ENCODE data around the gene PDIA4. TPM values are rescaled to one million over a fixed set of nuclear protein-coding genes. Genes with fewer than 3 reads are reported as not detected.

PDIA4 gene
- total and polyA plus RNA-seq, 7 donors: 9.8 to 29.2 (median 14.5) TPM

DNA sequence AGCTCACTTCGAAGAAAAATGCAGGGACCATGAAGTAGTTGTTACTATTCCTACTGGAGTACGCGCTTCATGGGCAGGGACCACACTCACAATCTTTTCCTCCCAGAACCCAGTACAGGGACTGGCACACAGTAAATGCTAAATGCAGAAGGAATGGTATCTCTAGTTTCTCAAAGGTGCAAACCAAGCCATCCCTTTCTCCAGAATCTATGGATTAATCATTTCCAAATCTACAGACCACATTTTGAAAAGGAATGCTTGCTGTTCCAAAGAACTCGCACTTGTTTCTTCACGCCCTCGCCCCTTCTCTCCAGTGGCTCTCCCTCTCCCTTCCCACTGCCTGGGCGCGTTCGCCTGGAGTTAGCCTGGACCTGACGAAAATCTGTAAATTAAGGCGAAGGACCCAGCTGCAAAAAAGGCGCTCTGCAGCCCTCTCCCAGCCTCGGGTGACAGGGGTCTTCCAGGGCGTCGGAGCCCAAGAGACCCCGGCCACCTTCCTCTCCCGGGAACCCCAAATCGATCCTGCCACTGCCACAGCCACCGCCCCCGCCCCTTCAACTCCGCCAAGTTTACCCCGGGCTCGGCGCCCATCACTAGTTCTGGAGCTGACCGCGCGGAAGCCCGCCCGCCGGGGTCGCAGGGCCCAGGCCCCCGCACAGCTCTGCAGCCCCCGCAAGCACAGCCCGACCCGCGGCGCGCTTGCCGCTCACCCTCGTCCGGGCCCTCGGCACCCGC lies 527 bp downstream of the PDIA4 start:
- WGBS, 3 donors: 1 to 2% (median 1%) methylated on average over 41 to 43 of the region's 43 CpGs
- peaks cover 0 to 3% of the 10 kb centered on the region in 2 donors for H3K36me3 ChIP-seq (ENCODE audit: insufficient read depth in 1 of 2, low read depth in 1 of 2)
- intact Hi-C loops (cut with DNase I): loop anchor here in 1 of 2 donors (5.0 to 10.0 kb wide), 2 partner anchors 145 to 257 kb away; partner anchors contain the start of gene EZH2
- DNase-seq (no peak), ATAC-seq (no peak)
- peak overlapping the region; percentile 81 for H3K4me3 ChIP-seq
- H3K4me1 ChIP-seq: peaks cover 11% of the 10 kb centered on the region
- no peaks in the 10 kb centered on the region for H3K9me3 ChIP-seq
- peak overlapping the region; percentile 92 for H3K27ac ChIP-seq
- H3K27me3 ChIP-seq (ENCODE audit: insufficient read depth in 3 of 3, low read length in 2 of 3): no peaks in the 10 kb centered on the region
- TF ChIP-seq, protein P1, sequence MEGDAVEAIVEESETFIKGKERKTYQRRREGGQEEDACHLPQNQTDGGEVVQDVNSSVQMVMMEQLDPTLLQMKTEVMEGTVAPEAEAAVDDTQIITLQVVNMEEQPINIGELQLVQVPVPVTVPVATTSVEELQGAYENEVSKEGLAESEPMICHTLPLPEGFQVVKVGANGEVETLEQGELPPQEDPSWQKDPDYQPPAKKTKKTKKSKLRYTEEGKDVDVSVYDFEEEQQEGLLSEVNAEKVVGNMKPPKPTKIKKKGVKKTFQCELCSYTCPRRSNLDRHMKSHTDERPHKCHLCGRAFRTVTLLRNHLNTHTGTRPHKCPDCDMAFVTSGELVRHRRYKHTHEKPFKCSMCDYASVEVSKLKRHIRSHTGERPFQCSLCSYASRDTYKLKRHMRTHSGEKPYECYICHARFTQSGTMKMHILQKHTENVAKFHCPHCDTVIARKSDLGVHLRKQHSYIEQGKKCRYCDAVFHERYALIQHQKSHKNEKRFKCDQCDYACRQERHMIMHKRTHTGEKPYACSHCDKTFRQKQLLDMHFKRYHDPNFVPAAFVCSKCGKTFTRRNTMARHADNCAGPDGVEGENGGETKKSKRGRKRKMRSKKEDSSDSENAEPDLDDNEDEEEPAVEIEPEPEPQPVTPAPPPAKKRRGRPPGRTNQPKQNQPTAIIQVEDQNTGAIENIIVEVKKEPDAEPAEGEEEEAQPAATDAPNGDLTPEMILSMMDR (IDR thresholded peaks at IDR 0.05): no peak

DNA sequence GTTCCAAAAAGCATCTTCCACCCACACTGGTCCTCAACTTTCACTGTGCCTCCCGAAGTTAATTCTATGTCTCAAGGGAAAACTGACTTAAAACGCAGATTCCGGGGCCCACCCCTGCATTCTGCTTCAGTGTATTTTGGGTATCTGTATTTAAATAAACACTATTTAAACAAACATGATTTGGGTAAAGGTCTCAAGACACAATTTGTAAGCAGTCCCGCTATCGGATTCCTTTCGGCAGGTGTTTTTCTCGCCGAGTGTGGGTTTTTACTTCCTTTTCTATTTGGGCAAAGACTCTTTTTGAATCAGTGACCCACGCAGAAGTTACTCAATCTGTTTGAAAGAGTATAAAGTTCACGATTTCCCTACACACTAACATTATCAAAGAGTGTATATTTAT lies 1.2 kb downstream of the PDIA4 start:
- Histone ChIP-seq H3K9me3 (no peaks in the 10 kb centered on the region), H3K36me3 (ENCODE audit: insufficient read depth in 1 of 2, low read depth in 1 of 2) (peaks cover 0 to 3% of the 10 kb centered on the region in 2 donors), H3K4me3 (peak overlapping the region; percentile 81), H3K27me3 (ENCODE audit: insufficient read depth in 3 of 3, low read length in 2 of 3) (no peaks in the 10 kb centered on the region), H3K27ac (peak overlapping the region; percentile 92), H3K4me1 (peaks cover 11% of the 10 kb centered on the region)
- ATAC-seq: no peak
- DNase-seq: no peak
- TF ChIP-seq, protein P1 (IDR thresholded peaks at IDR 0.05): no peak
- WGBS, 3 donors: 28 to 44% (median 37%) methylated on average over 10 of the region's 10 CpGs
- intact Hi-C loops (cut with DNase I): loop anchor here in 1 of 2 donors (5.0 to 10.0 kb wide), 2 partner anchors 145 to 258 kb away; partner anchors contain the start of gene EZH2

DNA sequence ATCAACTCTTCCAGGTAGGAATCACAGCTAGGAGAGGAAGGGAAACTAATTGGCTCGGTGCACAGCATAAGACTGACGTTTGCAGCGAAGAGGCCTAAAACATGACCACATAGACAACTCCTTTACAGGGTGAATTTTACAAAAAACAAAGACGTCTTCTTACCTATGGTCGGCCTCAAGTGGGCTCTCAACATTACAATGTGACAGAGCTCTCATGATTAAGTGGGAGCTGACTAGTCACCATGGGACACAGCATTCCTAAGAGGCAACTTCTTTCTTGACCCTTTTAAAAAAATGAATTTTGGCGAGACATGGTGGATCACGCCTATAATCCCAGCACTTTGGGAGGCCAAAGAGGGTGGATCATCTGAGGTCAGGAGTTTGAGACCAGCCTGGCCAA lies 4.6 kb downstream of the PDIA4 start:
- Histone ChIP-seq H3K27ac (no peak overlapping the region), H3K4me1 (peaks cover 11% of the 10 kb centered on the region), H3K9me3 (no peaks in the 10 kb centered on the region), H3K36me3 (ENCODE audit: insufficient read depth in 1 of 2, low read depth in 1 of 2) (peaks cover 7 to 17% of the 10 kb centered on the region in 2 donors), H3K4me3 (no peak overlapping the region), H3K27me3 (ENCODE audit: insufficient read depth in 3 of 3, low read length in 2 of 3) (no peaks in the 10 kb centered on the region)
- TF ChIP-seq, protein P1 (IDR thresholded peaks at IDR 0.05): no peak
- ATAC-seq: no peak
- no peak for DNase-seq
- intact Hi-C loops (cut with DNase I): loop anchor here in 1 of 2 donors (10.0 kb wide), 1 partner anchor 261 kb away; no protein-coding TSS in a partner anchor
- WGBS, 3 donors: 71 to 84% (median 75%) methylated on average over 7 of the region's 7 CpGs

DNA sequence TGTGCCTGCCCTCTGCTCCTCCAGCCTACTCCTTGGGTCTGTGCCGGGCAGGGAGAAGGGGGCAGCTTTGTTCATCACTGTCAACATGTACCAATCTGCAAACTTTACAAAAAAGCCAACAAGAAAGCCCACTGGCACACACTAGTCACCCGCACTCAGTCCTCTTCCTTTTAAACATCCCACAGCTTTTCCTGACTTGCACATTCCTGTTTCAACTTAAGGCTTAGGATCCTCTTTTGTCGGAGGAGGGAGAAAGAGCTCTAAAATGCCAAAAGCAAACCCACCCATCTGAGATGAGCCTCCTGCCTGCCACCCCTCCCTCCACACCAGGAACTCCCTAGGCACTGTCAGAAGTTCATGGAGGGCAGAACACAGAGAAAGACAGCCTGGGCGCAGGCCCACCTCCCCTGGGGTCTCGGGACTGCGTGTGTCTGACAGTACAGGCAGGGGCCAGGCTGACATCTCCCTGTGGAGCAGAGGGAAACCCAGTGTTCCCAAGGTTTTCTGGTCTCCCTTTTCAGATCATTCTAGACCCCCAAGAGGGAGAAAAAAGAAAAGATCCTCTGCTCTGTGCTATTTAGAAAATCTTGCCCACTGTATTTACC lies 5.4 kb downstream of the PDIA4 start:
- no peak for ATAC-seq
- Histone ChIP-seq H3K9me3 (no peaks in the 10 kb centered on the region), H3K4me1 (peaks cover 11% of the 10 kb centered on the region), H3K4me3 (no peak overlapping the region), H3K27ac (no peak overlapping the region), H3K36me3 (ENCODE audit: insufficient read depth in 1 of 2, low read depth in 1 of 2) (peaks cover 7 to 23% of the 10 kb centered on the region in 2 donors), H3K27me3 (ENCODE audit: insufficient read depth in 3 of 3, low read length in 2 of 3) (no peaks in the 10 kb centered on the region)
- WGBS, 3 donors: 65 to 75% (median 72%) methylated on average over 5 to 6 of the region's 6 CpGs
- TF ChIP-seq, protein P1 (IDR thresholded peaks at IDR 0.05): no peak
- intact Hi-C loops (cut with DNase I): loop anchor here in 1 of 2 donors (10.0 kb wide), 1 partner anchor 262 kb away; no protein-coding TSS in a partner anchor
- DNase-seq: no peak
